GM12878 (cell line): Measurements from ENCODE around the gene SLF1. TPM values are rescaled to one million over a fixed set of nuclear protein-coding genes. Genes with fewer than 3 reads are reported as not detected.

ENCODE experiments used
- ATAC-seq: fragments of 200-7000 bp; cut with Tn5 transposase; 3 replicates; pipeline ENCODE4 v1.9.1; 2020; ENCODE audit warnings: mild to moderate bottlenecking, moderate library complexity
- BruUV-seq: library from RNA; stranded (reverse); fragments of 400-500 nt; replicated peaks from 2 replicates; lab custom pipeline; 2021; lab: Mats Ljungman, UMichigan
- CTCF ChIA-PET: fragments of 300-600 bp; sonication (Branson Sonifier 250); formaldehyde crosslinking; extraction: SDS; loops from one replicate; lab custom pipeline; 2021; ENCODE audit warnings: inconsistent platforms; lab: Yijun Ruan, JAX
- POLR2A ChIA-PET: fragments of 350-600 bp; formaldehyde crosslinking; extraction: SDS; loops from one replicate; lab custom pipeline; 2021; ENCODE audit warnings: inconsistent platforms; lab: Charles Lee
- RAD21 ChIA-PET: fragments of 300-600 bp; sonication (Branson Sonifier 250); formaldehyde crosslinking; loops from one replicate; lab custom pipeline; 2023; ENCODE audit warnings: antibody characterized with exemption; ENCODE audit not compliant: unreplicated experiment; lab: Charles Lee
- SMC1A ChIA-PET: fragments of 300-600 bp; sonication (Branson Sonifier 250); formaldehyde crosslinking; loops from one replicate; lab custom pipeline; 2023; ENCODE audit not compliant: unreplicated experiment, uncharacterized antibody; lab: Charles Lee
- DNase-seq: peaks from one replicate; pipeline ENCODE4 v3.0.0-alpha.2; 2011; ENCODE audit warnings: low read depth, low spot score
- FAIRE-seq: peaks from 3 replicates; lab custom pipeline; 2011; peaks lifted over from hg19 to GRCh38; lab: Jason Lieb, UNC
- H2AFZ ChIP-seq: 2 replicates; pipeline ENCODE4 v1.6.0; 2011; ENCODE audit warnings: low read depth, low read length, control low read depth; ENCODE audit not compliant: control insufficient read depth
- H3K27ac ChIP-seq: 2 replicates; pipeline ENCODE4 v1.5.1; 2011; ENCODE audit warnings: control low read depth; ENCODE audit not compliant: control insufficient read depth, insufficient read depth
- H3K27me3 ChIP-seq, 2 experiments: replicated peaks in 1 of 2; 2 replicates each; pipeline versions ENCODE4 v1.6.0 to v1.6.1; 2011; ENCODE audit warnings: low read length in 1 of 2; ENCODE audit not compliant: control insufficient read depth in 2 of 2, insufficient read depth in 2 of 2
- H3K36me3 ChIP-seq, 2 experiments: 2 replicates each; pipeline ENCODE4 v1.5.1; 2011; ENCODE audit warnings: low read length in 1 of 2; ENCODE audit not compliant: control insufficient read depth in 2 of 2, insufficient read depth in 2 of 2
- H3K4me1 ChIP-seq: 2 replicates; pipeline ENCODE4 v1.6.1; 2011; ENCODE audit warnings: mild to moderate bottlenecking, low read length, moderate library complexity, mixed read lengths; ENCODE audit not compliant: control insufficient read depth, insufficient read depth
- H3K4me2 ChIP-seq: 2 replicates; pipeline ENCODE4 v1.6.0; 2011; ENCODE audit warnings: control low read depth; ENCODE audit not compliant: control insufficient read depth, insufficient read depth
- H3K4me3 ChIP-seq: fragments of 200-600 bp; sonication (generic); 2 replicates; pipeline ENCODE4 v1.5.1; 2016
- H3K79me2 ChIP-seq: 2 replicates; pipeline ENCODE4 v1.6.0; 2011; ENCODE audit warnings: low read length; ENCODE audit not compliant: control insufficient read depth, insufficient read depth
- H3K9ac ChIP-seq: 2 replicates; pipeline ENCODE4 v1.8.0; 2011; ENCODE audit warnings: low read length, control low read depth, mixed read lengths; ENCODE audit not compliant: control insufficient read depth, insufficient read depth
- H3K9me3 ChIP-seq: replicated peaks from 3 replicates; pipeline ENCODE4 v1.5.1; 2011; ENCODE audit warnings: mild to moderate bottlenecking, low read length; ENCODE audit not compliant: control insufficient read depth, insufficient read depth
- H4K20me1 ChIP-seq: 2 replicates; pipeline ENCODE4 v1.6.0; 2011; ENCODE audit not compliant: control insufficient read depth, insufficient read depth
- FOXM1 ChIP-seq: IDR thresholded peaks from 2 replicates; pipeline ENCODE4 v1.6.1; 2012; ENCODE audit warnings: low read depth, mild to moderate bottlenecking, inconsistent platforms, low read length, moderate library complexity
- JUND ChIP-seq: IDR thresholded peaks from 2 replicates; pipeline ENCODE4 v1.6.1; 2012; ENCODE audit warnings: low read depth, mild to moderate bottlenecking, low read length, improper control_type of control experiment, moderate library complexity
- MTA2 ChIP-seq: fragments of 450-650 bp; IDR thresholded peaks from 2 replicates; pipeline ENCODE4 v1.6.1; 2016; ENCODE audit warnings: low read depth, mild to moderate bottlenecking, moderate library complexity
- MYB ChIP-seq: fragments of 150-350 bp; IDR thresholded peaks from 2 replicates; pipeline ENCODE4 v1.6.1; 2014; ENCODE audit warnings: mild to moderate bottlenecking, low read depth, low read length, borderline replicate concordance
- POLR2A ChIP-seq: IDR thresholded peaks from 2 replicates; pipeline ENCODE4 v1.6.1; 2011; ENCODE audit warnings: low read depth, mild to moderate bottlenecking, low read length
- POU2F2 ChIP-seq: IDR thresholded peaks from 3 replicates; pipeline ENCODE4 v1.6.1; 2011; ENCODE audit warnings: low read depth, mild to moderate bottlenecking, low read length, borderline replicate concordance
- WRNIP1 ChIP-seq: IDR thresholded peaks from 2 replicates; pipeline ENCODE4 v1.6.1; 2011; ENCODE audit warnings: low read depth, low read length, improper control_type of control experiment, borderline replicate concordance
- YY1 ChIP-seq: IDR thresholded peaks from 2 replicates; pipeline ENCODE4 v1.6.1; 2011; ENCODE audit warnings: low read depth, mild to moderate bottlenecking, low read length
- ZNF384 ChIP-seq: IDR thresholded peaks from 2 replicates; pipeline ENCODE4 v1.6.1; 2012; ENCODE audit warnings: low read depth, mild to moderate bottlenecking, low read length, improper control_type of control experiment, borderline replicate concordance
- WGBS: methylation state at CpG from one replicate; pipeline ENCODE4 v1.1.6; 2016; ENCODE audit warnings: low lambda C conversion rate; ENCODE audit not compliant: insufficient replicate concordance, insufficient coverage; ENCODE audit errors: missing lambda C conversion rate; 5-methylcytosine and 5-hydroxymethylcytosine counted together
- in situ Hi-C: fragments of 300-500 bp; cut with MboI; formaldehyde crosslinking; loops from 9 replicates; pipeline ENCODE4 v1.14.3; 2018; ENCODE audit warnings: mixed read lengths
- intact Hi-C: fragments of 100-400 bp; cut with micrococcal nuclease; formaldehyde crosslinking; loops from one replicate; pipeline ENCODE4 v1.14.2; 2022; ENCODE audit not compliant: unreplicated experiment
- polyA plus RNA-seq, 11 experiments: library from polyadenylated mRNA; depleted of rRNA in 4 of 11; unstranded in 6 of 11; stranded (reverse) in 5 of 11; fragments of >200 nt; fragmentation: Nextera tagmentation in 4 of 11; fragmentation: Illumina TruSeq in 1 of 11; extraction: Ambion mirVana in 4 of 11; extraction: Trizol in 1 of 11; gene quantifications; 1 replicate in 1 of 11; 2 replicates in 10 of 11; pipeline versions ENCODE4 v1.2.1 to v1.2.3, GENCODE V29; 2011 to 2016; ENCODE audit warnings: inconsistent platforms in 2 of 11, missing spikeins in 2 of 11, low read depth in 1 of 11
- total RNA-seq, 4 experiments: library from RNA; depleted of rRNA in 3 of 4; stranded (reverse); fragments of >200 nt in 3 of 4; fragmentation: Illumina TruSeq in 1 of 4; extraction: Trizol in 1 of 4; gene quantifications; 2 replicates each; pipeline versions ENCODE4 v1.2.1 to v1.2.3, GENCODE V29; 2013 to 2021
- TF ChIP-seq, protein P1 (sequence below): fragments of 150-350 bp; IDR thresholded peaks from 2 replicates; pipeline ENCODE4 v1.6.1; 2014; ENCODE audit warnings: mild to moderate bottlenecking, low read depth, low read length
- TF ChIP-seq, protein P2 (sequence below): fragments of 450-650 bp; IDR thresholded peaks from 2 replicates; pipeline ENCODE4 v1.6.1; 2017; ENCODE audit warnings: mild to moderate bottlenecking
- TF ChIP-seq, protein P3 (sequence below): fragments of 450-650 bp; IDR thresholded peaks from 2 replicates; pipeline ENCODE4 v1.6.1; 2016; ENCODE audit warnings: mild to moderate bottlenecking, moderate library complexity, borderline replicate concordance
- TF ChIP-seq, protein P4 (sequence below): IDR thresholded peaks from 2 replicates; pipeline ENCODE4 v1.6.1; 2011; ENCODE audit warnings: low read depth, low read length, improper control_type of control experiment, borderline replicate concordance

The SLF1 gene
- total and polyA plus RNA-seq, 10 of the 15 experiments (the other 5 are each of a cell fraction or from before 2014, with no cell fraction given): 8.1 to 27.0 (median 13.4) TPM

DNA sequence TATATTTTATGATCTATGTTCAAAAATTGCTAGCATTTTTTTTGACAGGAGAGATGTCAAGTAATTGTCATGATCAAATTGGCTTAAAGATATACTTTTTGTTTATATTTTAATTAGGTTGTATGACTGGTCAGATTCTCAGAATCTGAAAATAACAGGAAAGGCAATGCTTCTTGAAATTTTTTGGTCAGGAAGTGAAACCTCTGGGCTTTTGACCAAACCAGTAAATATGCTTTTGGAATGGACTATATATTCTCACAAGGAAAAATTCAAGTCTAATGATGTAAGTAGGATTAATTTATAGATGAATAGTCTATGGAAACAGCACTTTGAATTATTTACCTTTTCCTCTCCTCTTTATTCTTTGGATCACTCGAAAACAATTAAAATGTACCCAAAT is 52.3 kb downstream of the SLF1 start:
- H2AFZ ChIP-seq: no peak overlapping the region
- ChIA-PET POLR2A (no interaction called here), CTCF (no interaction called here), SMC1A (no interaction called here), RAD21 (no interaction called here)
- no peak overlapping the region for H3K27ac ChIP-seq
- no peaks in the 10 kb centered on the region for H4K20me1 ChIP-seq
- H3K79me2 ChIP-seq: no peaks in the 10 kb centered on the region
- DNase-seq: no peak
- ATAC-seq: no peak
- H3K27me3 ChIP-seq: no peaks in the 10 kb centered on the region
- no peak overlapping the region for H3K4me3 ChIP-seq
- TF ChIP-seq, protein P1, sequence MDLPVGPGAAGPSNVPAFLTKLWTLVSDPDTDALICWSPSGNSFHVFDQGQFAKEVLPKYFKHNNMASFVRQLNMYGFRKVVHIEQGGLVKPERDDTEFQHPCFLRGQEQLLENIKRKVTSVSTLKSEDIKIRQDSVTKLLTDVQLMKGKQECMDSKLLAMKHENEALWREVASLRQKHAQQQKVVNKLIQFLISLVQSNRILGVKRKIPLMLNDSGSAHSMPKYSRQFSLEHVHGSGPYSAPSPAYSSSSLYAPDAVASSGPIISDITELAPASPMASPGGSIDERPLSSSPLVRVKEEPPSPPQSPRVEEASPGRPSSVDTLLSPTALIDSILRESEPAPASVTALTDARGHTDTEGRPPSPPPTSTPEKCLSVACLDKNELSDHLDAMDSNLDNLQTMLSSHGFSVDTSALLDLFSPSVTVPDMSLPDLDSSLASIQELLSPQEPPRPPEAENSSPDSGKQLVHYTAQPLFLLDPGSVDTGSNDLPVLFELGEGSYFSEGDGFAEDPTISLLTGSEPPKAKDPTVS: no peak
- TF ChIP-seq ZNF384 (no peak), YY1 (no peak), MYB (no peak), MTA2 (no peak), FOXM1 (no peak), POLR2A (no peak), POU2F2 (no peak), JUND (no peak), WRNIP1 (no peak)
- TF ChIP-seq, protein P2, sequence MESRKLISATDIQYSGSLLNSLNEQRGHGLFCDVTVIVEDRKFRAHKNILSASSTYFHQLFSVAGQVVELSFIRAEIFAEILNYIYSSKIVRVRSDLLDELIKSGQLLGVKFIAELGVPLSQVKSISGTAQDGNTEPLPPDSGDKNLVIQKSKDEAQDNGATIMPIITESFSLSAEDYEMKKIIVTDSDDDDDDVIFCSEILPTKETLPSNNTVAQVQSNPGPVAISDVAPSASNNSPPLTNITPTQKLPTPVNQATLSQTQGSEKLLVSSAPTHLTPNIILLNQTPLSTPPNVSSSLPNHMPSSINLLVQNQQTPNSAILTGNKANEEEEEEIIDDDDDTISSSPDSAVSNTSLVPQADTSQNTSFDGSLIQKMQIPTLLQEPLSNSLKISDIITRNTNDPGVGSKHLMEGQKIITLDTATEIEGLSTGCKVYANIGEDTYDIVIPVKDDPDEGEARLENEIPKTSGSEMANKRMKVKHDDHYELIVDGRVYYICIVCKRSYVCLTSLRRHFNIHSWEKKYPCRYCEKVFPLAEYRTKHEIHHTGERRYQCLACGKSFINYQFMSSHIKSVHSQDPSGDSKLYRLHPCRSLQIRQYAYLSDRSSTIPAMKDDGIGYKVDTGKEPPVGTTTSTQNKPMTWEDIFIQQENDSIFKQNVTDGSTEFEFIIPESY: no peak
- TF ChIP-seq, protein P3, sequence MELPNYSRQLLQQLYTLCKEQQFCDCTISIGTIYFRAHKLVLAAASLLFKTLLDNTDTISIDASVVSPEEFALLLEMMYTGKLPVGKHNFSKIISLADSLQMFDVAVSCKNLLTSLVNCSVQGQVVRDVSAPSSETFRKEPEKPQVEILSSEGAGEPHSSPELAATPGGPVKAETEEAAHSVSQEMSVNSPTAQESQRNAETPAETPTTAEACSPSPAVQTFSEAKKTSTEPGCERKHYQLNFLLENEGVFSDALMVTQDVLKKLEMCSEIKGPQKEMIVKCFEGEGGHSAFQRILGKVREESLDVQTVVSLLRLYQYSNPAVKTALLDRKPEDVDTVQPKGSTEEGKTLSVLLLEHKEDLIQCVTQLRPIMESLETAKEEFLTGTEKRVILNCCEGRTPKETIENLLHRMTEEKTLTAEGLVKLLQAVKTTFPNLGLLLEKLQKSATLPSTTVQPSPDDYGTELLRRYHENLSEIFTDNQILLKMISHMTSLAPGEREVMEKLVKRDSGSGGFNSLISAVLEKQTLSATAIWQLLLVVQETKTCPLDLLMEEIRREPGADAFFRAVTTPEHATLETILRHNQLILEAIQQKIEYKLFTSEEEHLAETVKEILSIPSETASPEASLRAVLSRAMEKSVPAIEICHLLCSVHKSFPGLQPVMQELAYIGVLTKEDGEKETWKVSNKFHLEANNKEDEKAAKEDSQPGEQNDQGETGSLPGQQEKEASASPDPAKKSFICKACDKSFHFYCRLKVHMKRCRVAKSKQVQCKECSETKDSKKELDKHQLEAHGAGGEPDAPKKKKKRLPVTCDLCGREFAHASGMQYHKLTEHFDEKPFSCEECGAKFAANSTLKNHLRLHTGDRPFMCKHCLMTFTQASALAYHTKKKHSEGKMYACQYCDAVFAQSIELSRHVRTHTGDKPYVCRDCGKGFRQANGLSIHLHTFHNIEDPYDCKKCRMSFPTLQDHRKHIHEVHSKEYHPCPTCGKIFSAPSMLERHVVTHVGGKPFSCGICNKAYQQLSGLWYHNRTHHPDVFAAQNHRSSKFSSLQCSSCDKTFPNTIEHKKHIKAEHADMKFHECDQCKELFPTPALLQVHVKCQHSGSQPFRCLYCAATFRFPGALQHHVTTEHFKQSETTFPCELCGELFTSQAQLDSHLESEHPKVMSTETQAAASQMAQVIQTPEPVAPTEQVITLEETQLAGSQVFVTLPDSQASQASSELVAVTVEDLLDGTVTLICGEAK: no peak
- TF ChIP-seq, protein P4, sequence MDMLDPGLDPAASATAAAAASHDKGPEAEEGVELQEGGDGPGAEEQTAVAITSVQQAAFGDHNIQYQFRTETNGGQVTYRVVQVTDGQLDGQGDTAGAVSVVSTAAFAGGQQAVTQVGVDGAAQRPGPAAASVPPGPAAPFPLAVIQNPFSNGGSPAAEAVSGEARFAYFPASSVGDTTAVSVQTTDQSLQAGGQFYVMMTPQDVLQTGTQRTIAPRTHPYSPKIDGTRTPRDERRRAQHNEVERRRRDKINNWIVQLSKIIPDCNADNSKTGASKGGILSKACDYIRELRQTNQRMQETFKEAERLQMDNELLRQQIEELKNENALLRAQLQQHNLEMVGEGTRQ: no peak
- WGBS: 100% methylated on average over 1 of the region's 1 CpG
- intact Hi-C loops (no loop called here), in situ Hi-C loops (no loop called here)
- H3K4me1 ChIP-seq: no peaks in the 10 kb centered on the region
- no peak overlapping the region for H3K9ac ChIP-seq
- BruUV-seq: no TSS peak
- H3K9me3 ChIP-seq: no peaks in the 10 kb centered on the region
- no peaks in the 10 kb centered on the region; a peak in 2 of 4 replicates for H3K36me3 ChIP-seq
- FAIRE-seq: peak; percentile 49
- no peak overlapping the region for H3K4me2 ChIP-seq
